ENCODE results near the gene PLAC9. TPM values are rescaled to one million over a fixed set of nuclear protein-coding genes. Genes with fewer than 3 reads are reported as not detected.

The PLAC9 gene
- total and polyA plus RNA-seq, 2 donors (not counting 1 experiment from before 2014, with no cell fraction given) = 16.7 to 40.4 TPM

GRCh38 chr10:80156216-80156615 is 23.7 kb downstream of the PLAC9 start:
- Histone ChIP-seq H3K4me2 (ENCODE audit: extremely low read depth, insufficient read depth, low read length) (no peak overlapping the region), H3K4me1 (ENCODE audit: control insufficient read depth, extremely low read depth, insufficient read depth, low read length) (peaks cover 60% of the 10 kb centered on the region)
- DNase-seq (ENCODE audit: low read depth in 2 of 2) = peak in 1 of 2 donors; percentile 35

GRCh38 chr10:80157561-80157960 is 25.0 kb downstream of the PLAC9 start:
- no peak for TF ChIP-seq EZH2 (IDR thresholded peaks at IDR 0.05; ENCODE audit: low read length, missing control alignments)
- no peak for TF ChIP-seq CTCF (conservative IDR thresholded peaks at IDR 0.05 in 1 of 2, IDR thresholded peaks at IDR 0.05 in 1 of 2; ENCODE audit: low read depth in 1 of 2, low read length in 2 of 2)
- peaks cover 24% of the 10 kb centered on the region for H3K79me2 ChIP-seq (ENCODE audit: control insufficient read depth, insufficient read depth, low read length)
- DNase-seq (ENCODE audit: low read depth in 2 of 2) = no peak
- no peaks in the 10 kb centered on the region for H4K20me1 ChIP-seq (ENCODE audit: control insufficient read depth, extremely low read depth, insufficient read depth, low read length)
- H3K9ac ChIP-seq (ENCODE audit: insufficient read depth, low read length) = no peak overlapping the region
- H3K9me3 ChIP-seq (ENCODE audit: control insufficient read depth, insufficient read depth, low read depth, low read length) = no peaks in the 10 kb centered on the region
- H3K4me3 ChIP-seq (replicated peaks in 1 of 4; ENCODE audit: control extremely low read depth in 1 of 4, insufficient read depth in 1 of 4, low read depth in 3 of 4, low read length in 4 of 4) = no peak overlapping the region
- H3K4me2 ChIP-seq (ENCODE audit: extremely low read depth, insufficient read depth, low read length) = no peak overlapping the region
- no peaks in the 10 kb centered on the region for H3K27me3 ChIP-seq (ENCODE audit: control insufficient read depth, insufficient read depth, low read length)
- peaks cover 64% of the 10 kb centered on the region for H3K4me1 ChIP-seq (ENCODE audit: control insufficient read depth, extremely low read depth, insufficient read depth, low read length)
- H3K36me3 ChIP-seq (ENCODE audit: control insufficient read depth, insufficient read depth, low read length) = peaks cover 54% of the 10 kb centered on the region
- H2AFZ ChIP-seq (ENCODE audit: low read length) = no peak overlapping the region
- H3K27ac ChIP-seq (ENCODE audit: insufficient read depth, low read length) = peak overlapping the region; percentile 94

More at GRCh38 chr10:80156216-80156615, 23.7 kb downstream of the PLAC9 start:
- TF ChIP-seq CTCF (conservative IDR thresholded peaks at IDR 0.05 in 1 of 2, IDR thresholded peaks at IDR 0.05 in 1 of 2; ENCODE audit: low read depth in 1 of 2, low read length in 2 of 2) (no peak), EZH2 (IDR thresholded peaks at IDR 0.05; ENCODE audit: low read length, missing control alignments) (no peak)
- Histone ChIP-seq H4K20me1 (ENCODE audit: control insufficient read depth, extremely low read depth, insufficient read depth, low read length) (no peaks in the 10 kb centered on the region), H3K79me2 (ENCODE audit: control insufficient read depth, insufficient read depth, low read length) (peaks cover 17% of the 10 kb centered on the region), H3K9me3 (ENCODE audit: control insufficient read depth, insufficient read depth, low read depth, low read length) (no peaks in the 10 kb centered on the region), H3K4me3 (replicated peaks in 1 of 4; ENCODE audit: control extremely low read depth in 1 of 4, insufficient read depth in 1 of 4, low read depth in 3 of 4, low read length in 4 of 4) (no peak overlapping the region), H3K36me3 (ENCODE audit: control insufficient read depth, insufficient read depth, low read length) (peaks cover 49% of the 10 kb centered on the region), H3K27me3 (ENCODE audit: control insufficient read depth, insufficient read depth, low read length) (no peaks in the 10 kb centered on the region), H3K9ac (ENCODE audit: insufficient read depth, low read length) (no peak overlapping the region), H2AFZ (ENCODE audit: low read length) (no peak overlapping the region), H3K27ac (ENCODE audit: insufficient read depth, low read length) (peak overlapping the region; percentile 94)

GRCh38 chr10:80158126-80158525 is 25.6 kb downstream of the PLAC9 start:
- H3K9ac ChIP-seq (ENCODE audit: insufficient read depth, low read length) = no peak overlapping the region
- H3K27me3 ChIP-seq (ENCODE audit: control insufficient read depth, insufficient read depth, low read length) = no peaks in the 10 kb centered on the region
- H3K4me1 ChIP-seq (ENCODE audit: control insufficient read depth, extremely low read depth, insufficient read depth, low read length) = peaks cover 69% of the 10 kb centered on the region
- DNase-seq (ENCODE audit: low read depth in 2 of 2) = no peak
- TF ChIP-seq CTCF (conservative IDR thresholded peaks at IDR 0.05 in 1 of 2, IDR thresholded peaks at IDR 0.05 in 1 of 2; ENCODE audit: low read depth in 1 of 2, low read length in 2 of 2) (no peak), EZH2 (IDR thresholded peaks at IDR 0.05; ENCODE audit: low read length, missing control alignments) (no peak)
- no peak overlapping the region for H2AFZ ChIP-seq (ENCODE audit: low read length)
- peaks cover 30% of the 10 kb centered on the region for H3K79me2 ChIP-seq (ENCODE audit: control insufficient read depth, insufficient read depth, low read length)
- peaks cover 55% of the 10 kb centered on the region for H3K36me3 ChIP-seq (ENCODE audit: control insufficient read depth, insufficient read depth, low read length)
- no peak overlapping the region for H3K4me3 ChIP-seq (replicated peaks in 1 of 4; ENCODE audit: control extremely low read depth in 1 of 4, insufficient read depth in 1 of 4, low read depth in 3 of 4, low read length in 4 of 4)
- H3K9me3 ChIP-seq (ENCODE audit: control insufficient read depth, insufficient read depth, low read depth, low read length) = no peaks in the 10 kb centered on the region
- H4K20me1 ChIP-seq (ENCODE audit: control insufficient read depth, extremely low read depth, insufficient read depth, low read length) = no peaks in the 10 kb centered on the region
- peak overlapping the region; percentile 94 for H3K27ac ChIP-seq (ENCODE audit: insufficient read depth, low read length)
- peak overlapping the region; percentile 5 for H3K4me2 ChIP-seq (ENCODE audit: extremely low read depth, insufficient read depth, low read length)
